ELF-1 (cell line): ENCODE results near the gene CPEB1.
"Not testable (repeated sequence)": the region's sequence is repeated elsewhere in the genome, so short reads cannot be mapped to it uniquely, and the experiment has no call there.

ENCODE experiments used
- DNase-seq: peaks from one replicate; pipeline ENCODE4 v3.0.0-alpha.2; 2016; ENCODE audit warnings: low read depth, low spot score

Gene CPEB1

GRCh38 chr15:82649226-82649999 is 2.2 kb upstream of the CPEB1 start:
- no peak for DNase-seq

- peak; percentile 69 for DNase-seq
Observed at GRCh38 chr15:82648257-82649103, 1.3 kb upstream of the CPEB1 start.

GRCh38 chr15:82647835-82648256 is 683 bp upstream of the CPEB1 start:
- DNase-seq, result peak; percentile 43

- DNase-seq, result peak; percentile 47
Observed at GRCh38 chr15:82646250-82647044, 716 bp downstream of the CPEB1 start.

GRCh38 chr15:82644967-82645852 is 2.0 kb downstream of the CPEB1 start:
- not testable (repeated sequence) for DNase-seq

- peak; percentile 34 for DNase-seq
Observed at GRCh38 chr15:82643992-82644391, 3.2 kb downstream of the CPEB1 start.

- DNase-seq, result no peak
Observed at GRCh38 chr15:82642656-82643055, 4.5 kb downstream of the CPEB1 start.

- DNase-seq, result no peak
Observed at GRCh38 chr15:82641129-82641798, 5.9 kb downstream of the CPEB1 start.

- no peak for DNase-seq
Observed at GRCh38 chr15:82640672-82641071, 6.5 kb downstream of the CPEB1 start.

- DNase-seq, result no peak
Observed at GRCh38 chr15:82635798-82636197, 11.4 kb downstream of the CPEB1 start.

- no peak for DNase-seq
Observed at GRCh38 chr15:82630033-82630432, 17.1 kb downstream of the CPEB1 start.

GRCh38 chr15:82625136-82625535 is 22.0 kb downstream of the CPEB1 start:
- no peak for DNase-seq

- no peak for DNase-seq
Observed at GRCh38 chr15:82624438-82624837, 22.7 kb downstream of the CPEB1 start.

GRCh38 chr15:82624008-82624407 is 23.2 kb downstream of the CPEB1 start:
- DNase-seq, result peak; percentile 39

- no peak for DNase-seq
Observed at GRCh38 chr15:82621970-82622369, 25.2 kb downstream of the CPEB1 start.

GRCh38 chr15:82613747-82614146 is 33.4 kb downstream of the CPEB1 start:
- DNase-seq, result peak; percentile 11

GRCh38 chr15:82611348-82611747 is 35.8 kb downstream of the CPEB1 start:
- no peak for DNase-seq

- no peak for DNase-seq
Observed at GRCh38 chr15:82602195-82602594, 45.0 kb downstream of the CPEB1 start.

GRCh38 chr15:82599862-82600261 is 47.3 kb downstream of the CPEB1 start:
- no peak for DNase-seq

- no peak for DNase-seq
Observed at GRCh38 chr15:82597815-82598214, 49.3 kb downstream of the CPEB1 start.
